ENCODE results near the gene MME.

- TF ChIP-seq, protein P1, sequence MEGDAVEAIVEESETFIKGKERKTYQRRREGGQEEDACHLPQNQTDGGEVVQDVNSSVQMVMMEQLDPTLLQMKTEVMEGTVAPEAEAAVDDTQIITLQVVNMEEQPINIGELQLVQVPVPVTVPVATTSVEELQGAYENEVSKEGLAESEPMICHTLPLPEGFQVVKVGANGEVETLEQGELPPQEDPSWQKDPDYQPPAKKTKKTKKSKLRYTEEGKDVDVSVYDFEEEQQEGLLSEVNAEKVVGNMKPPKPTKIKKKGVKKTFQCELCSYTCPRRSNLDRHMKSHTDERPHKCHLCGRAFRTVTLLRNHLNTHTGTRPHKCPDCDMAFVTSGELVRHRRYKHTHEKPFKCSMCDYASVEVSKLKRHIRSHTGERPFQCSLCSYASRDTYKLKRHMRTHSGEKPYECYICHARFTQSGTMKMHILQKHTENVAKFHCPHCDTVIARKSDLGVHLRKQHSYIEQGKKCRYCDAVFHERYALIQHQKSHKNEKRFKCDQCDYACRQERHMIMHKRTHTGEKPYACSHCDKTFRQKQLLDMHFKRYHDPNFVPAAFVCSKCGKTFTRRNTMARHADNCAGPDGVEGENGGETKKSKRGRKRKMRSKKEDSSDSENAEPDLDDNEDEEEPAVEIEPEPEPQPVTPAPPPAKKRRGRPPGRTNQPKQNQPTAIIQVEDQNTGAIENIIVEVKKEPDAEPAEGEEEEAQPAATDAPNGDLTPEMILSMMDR (IDR thresholded peaks at IDR 0.05), result no peak
- TF ChIP-seq POLR2A (IDR thresholded peaks at IDR 0.05) (no peak), POLR2AphosphoS5 (IDR thresholded peaks at IDR 0.05; ENCODE audit: insufficient read depth in 1 of 2, low read depth in 1 of 2) (no peak)
Measured at GRCh38 chr3:155070932-155071387, 9.2 kb upstream of the MME start.

All from vagina (tissue), 2 donors.